Stomach (tissue), 4 donors: ENCODE measurements around the gene ULK1.

Experiments used
- EP300 ChIP-seq: sonication (generic); formaldehyde crosslinking; IDR thresholded peaks from one replicate; pipeline ENCODE4 v1.6.1; 2017; ENCODE audit warnings: antibody characterized with exemption
- POLR2A ChIP-seq, 4 donors: fragments of 450-650 bp; IDR thresholded peaks; one replicate each; pipeline ENCODE4 v1.6.1; 2016; ENCODE audit warnings: antibody characterized with exemption in 4 of 4, control low read depth in 2 of 4, mild to moderate bottlenecking in 1 of 4, moderate library complexity in 1 of 4
- POLR2AphosphoS5 ChIP-seq, 3 donors: sonication (generic); formaldehyde crosslinking; IDR thresholded peaks; one replicate each; pipeline ENCODE4 v1.6.1; 2016; ENCODE audit warnings: antibody characterized with exemption in 3 of 3
- TF ChIP-seq, protein P1 (sequence below), 7 experiments: fragments of 450-650 bp in 4 of 7; fragments of 200-600 bp in 3 of 7; sonication (generic) in 3 of 7; IDR thresholded peaks; one replicate each; pipeline ENCODE4 v1.5.1; 2016 to 2019; ENCODE audit warnings: antibody characterized with exemption in 7 of 7, control low read depth in 2 of 7, mild to moderate bottlenecking in 1 of 7

DNA sequence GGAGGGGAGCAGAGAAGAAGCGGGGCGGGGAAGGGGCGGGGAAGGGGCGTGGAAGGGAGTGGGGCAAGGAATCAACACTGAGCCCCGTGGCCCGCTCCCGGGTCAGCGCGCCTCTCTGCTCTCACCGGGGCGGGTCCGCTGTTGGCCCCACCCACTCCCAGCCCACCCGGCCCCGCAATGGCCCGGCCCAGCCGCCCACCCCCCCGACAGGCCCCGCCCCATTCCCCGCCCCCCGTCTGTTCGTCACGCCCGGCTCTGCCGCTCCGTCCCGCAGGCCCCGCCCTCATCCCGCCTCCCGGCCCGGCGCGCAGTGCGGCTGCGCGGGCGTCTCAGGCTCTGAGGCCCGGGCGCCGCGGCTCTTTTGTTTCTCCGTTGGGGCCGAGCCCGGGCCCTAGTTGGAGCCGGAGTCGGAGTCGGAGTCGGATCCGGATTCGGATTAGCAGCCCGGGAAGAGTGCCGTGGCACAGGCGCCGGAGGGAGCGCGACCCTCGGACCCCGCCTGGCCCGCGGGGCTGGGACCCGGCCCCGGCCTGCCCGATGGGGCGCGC lies at the start of gene ULK1:
- TF ChIP-seq, protein P1, sequence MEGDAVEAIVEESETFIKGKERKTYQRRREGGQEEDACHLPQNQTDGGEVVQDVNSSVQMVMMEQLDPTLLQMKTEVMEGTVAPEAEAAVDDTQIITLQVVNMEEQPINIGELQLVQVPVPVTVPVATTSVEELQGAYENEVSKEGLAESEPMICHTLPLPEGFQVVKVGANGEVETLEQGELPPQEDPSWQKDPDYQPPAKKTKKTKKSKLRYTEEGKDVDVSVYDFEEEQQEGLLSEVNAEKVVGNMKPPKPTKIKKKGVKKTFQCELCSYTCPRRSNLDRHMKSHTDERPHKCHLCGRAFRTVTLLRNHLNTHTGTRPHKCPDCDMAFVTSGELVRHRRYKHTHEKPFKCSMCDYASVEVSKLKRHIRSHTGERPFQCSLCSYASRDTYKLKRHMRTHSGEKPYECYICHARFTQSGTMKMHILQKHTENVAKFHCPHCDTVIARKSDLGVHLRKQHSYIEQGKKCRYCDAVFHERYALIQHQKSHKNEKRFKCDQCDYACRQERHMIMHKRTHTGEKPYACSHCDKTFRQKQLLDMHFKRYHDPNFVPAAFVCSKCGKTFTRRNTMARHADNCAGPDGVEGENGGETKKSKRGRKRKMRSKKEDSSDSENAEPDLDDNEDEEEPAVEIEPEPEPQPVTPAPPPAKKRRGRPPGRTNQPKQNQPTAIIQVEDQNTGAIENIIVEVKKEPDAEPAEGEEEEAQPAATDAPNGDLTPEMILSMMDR (IDR thresholded peaks at IDR 0.05), result no peak
- TF ChIP-seq POLR2AphosphoS5 (IDR thresholded peaks at IDR 0.05) (peak; percentile 78 to 88 (median 88)), POLR2A (IDR thresholded peaks at IDR 0.05) (peak in 1 of 4 donors; percentile 66), EP300 (no peak)
